ENCODE results near the gene CASP10.

DNA sequence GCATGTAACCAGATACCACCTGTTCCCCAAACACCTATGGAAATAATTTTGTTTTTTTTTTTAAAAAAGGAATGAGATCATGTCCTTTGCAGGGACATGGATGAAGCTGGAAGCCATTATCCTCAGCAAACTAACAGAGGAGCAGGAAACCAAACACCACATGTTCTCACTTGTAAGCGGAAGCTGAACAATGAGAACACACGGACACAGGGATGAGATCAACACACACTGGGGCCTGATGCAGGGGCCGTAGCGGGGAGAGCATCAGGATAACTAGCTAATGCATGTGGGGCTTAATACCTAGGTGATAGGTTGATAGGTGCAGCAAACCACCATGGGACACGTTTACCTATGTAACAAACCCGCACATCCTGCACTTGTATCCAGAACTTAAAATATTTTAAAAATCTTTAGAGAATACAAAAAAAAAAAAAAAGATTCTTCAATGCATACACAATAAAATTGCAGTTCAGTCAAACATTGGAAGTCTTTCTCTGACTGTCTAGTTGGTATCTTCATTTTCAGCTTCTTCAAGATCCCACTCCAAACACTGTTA is 11.6 kb upstream of the CASP10 start:
- no peak for TF ChIP-seq CTCF (conservative IDR thresholded peaks at IDR 0.05; ENCODE audit: low read depth, low read length)
- no peak for TF ChIP-seq EZH2 (IDR thresholded peaks at IDR 0.05; ENCODE audit: borderline replicate concordance, low read depth, low read length, poor library complexity, severe bottlenecking)

Data from A673 (cell line).